Mesangial cell (primary cell): ENCODE results near the gene MTX2. TPM values are rescaled to one million over a fixed set of nuclear protein-coding genes. Genes with fewer than 3 reads are reported as not detected.

Experiments used
- total RNA-seq: library from RNA; depleted of rRNA; stranded (reverse); fragments of >200 nt; gene quantifications from 2 replicates; pipeline ENCODE4 v1.2.3, GENCODE V29; 2015

The MTX2 gene
- 28.6 and 35.2 TPM in 2 replicates for total RNA-seq

GRCh38 chr2:176269319-176270099, at the start of gene MTX2:
Gene MTX2 (plus strand): TSS chr2:176269442. CDS start chr2:176269630, 188 bp downstream.

Other genes starting within 250 kb of the MTX2 start
- not detected in 2 replicates for gene EVX2, start 185.5 kb upstream of the MTX2 start, total RNA-seq
- gene HOXD13, start 176.7 kb upstream of the MTX2 start, total RNA-seq, result not detected in 2 replicates
- not detected in 2 replicates for gene HOXD12, start 169.6 kb upstream of the MTX2 start, total RNA-seq
- 19.2 and 24.7 TPM in 2 replicates for gene HOXD11, start 162.2 kb upstream of the MTX2 start, total RNA-seq
- 9.8 and 25.0 TPM in 2 replicates for gene HOXD10, start 152.7 kb upstream of the MTX2 start, total RNA-seq
- 5.7 and 11.4 TPM in 2 replicates for gene HOXD9, start 146.7 kb upstream of the MTX2 start, total RNA-seq
- gene HOXD8, start 139.7 kb upstream of the MTX2 start, total RNA-seq, result 10.8 and 16.0 TPM in 2 replicates
- gene HOXD4, start 117.9 kb upstream of the MTX2 start, total RNA-seq, result 9.6 and 14.5 TPM in 2 replicates
- 2.6 and 8.9 TPM in 2 replicates for gene HOXD3, start 112.1 kb upstream of the MTX2 start, total RNA-seq
- 2.0 and 6.8 TPM in 2 replicates for gene HOXD1, start 80.8 kb upstream of the MTX2 start, total RNA-seq